Activated CD4-positive, alpha-beta T cell treated with anti-CD3 and anti-CD28 coated beads for 4 hours (primary cell): ENCODE results near the gene IRS2.
"Not testable (repeated sequence)": the region's sequence is repeated elsewhere in the genome, so short reads cannot be mapped to it uniquely, and the experiment has no call there.

Experiments
- DNase-seq, 2 donors: peaks; one replicate each; pipeline ENCODE4 v3.0.0-alpha.2; 2020

The IRS2 gene

DNA sequence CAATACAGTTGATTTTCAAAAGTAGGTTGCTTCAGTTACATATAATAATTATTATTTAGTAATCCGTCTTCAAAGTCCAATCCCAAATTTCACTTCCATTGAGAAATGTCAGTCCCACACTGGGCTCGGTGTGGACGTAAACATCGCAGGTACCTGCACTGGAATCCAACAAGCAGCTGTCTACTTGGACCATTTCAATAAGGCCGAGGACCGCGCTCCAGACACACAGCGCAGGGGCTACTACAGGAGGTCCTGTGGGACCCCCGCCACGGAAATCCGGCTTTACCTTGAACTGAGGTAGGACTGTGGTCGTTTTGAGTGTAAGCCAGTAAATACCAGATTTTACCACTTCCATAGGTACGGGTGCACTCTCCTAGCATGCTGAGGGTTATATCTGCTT, 30.8 kb downstream of the IRS2 start:
- DNase-seq: no peak

DNA sequence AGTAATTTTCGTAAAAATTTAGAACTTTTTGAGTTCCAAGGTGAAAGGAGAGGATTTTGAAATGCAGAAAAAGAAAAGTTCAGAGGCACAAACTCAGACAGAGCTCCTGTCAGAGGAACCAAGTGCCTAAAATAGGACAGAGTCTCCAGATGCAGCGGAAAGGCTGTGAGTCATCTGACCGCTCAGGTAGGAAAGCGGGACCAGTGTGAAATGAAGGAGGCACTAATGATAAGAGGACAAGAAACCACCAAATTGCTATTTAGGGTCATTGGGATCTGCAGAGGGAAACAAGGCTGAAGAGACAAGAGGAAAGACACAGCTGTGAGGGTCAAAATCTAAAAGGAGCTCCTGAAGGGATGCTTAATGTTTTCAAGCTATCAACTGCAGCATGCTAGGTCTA, 34.9 kb downstream of the IRS2 start:
- no peak for DNase-seq

DNA sequence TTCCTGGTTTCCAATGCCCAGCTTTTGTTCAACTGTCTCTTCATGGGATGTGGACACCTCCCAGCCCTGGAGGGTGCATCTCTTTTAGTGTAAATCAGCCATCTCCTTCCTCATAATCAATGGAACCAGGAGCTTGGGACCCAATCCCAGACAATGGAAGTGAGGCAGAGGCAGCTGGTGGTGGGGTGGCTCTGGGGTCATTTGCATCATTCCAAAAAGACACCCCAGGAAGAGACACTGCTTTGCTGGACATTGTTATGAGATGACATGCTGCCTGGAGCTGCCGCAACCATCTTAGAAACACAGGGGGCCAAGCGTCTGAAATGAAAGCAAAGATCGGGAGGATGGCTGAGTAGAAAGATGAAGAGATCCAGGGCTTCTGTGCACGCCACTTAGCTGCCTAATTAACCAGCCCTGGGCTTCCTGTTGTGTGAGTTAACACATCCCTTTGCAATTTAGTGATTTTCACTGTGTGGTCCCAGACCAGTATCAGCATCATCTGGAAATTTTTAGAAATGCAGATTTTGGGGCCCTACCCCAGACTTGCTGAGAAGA, 36.1 kb downstream of the IRS2 start:
- no peak for DNase-seq

DNA sequence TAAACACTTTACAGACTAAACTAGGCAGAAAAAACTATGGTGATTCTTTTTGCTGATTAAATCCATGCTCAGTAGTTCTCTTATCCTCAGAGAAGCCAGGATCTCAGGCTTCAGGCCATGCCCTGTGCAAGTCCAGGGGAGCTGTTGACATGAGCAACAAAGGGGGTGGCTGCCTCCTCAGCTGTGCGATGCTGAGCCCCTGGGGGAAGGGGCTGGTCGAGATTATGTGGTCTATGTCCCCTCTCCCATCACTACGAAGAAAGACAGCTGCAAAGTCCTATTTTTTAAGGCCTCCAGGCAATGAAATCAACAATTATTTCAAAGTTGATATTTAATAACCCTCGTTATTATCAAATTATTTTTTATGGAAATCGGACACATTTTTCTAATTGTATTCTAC, 37.0 kb downstream of the IRS2 start:
- no peak for DNase-seq

DNA sequence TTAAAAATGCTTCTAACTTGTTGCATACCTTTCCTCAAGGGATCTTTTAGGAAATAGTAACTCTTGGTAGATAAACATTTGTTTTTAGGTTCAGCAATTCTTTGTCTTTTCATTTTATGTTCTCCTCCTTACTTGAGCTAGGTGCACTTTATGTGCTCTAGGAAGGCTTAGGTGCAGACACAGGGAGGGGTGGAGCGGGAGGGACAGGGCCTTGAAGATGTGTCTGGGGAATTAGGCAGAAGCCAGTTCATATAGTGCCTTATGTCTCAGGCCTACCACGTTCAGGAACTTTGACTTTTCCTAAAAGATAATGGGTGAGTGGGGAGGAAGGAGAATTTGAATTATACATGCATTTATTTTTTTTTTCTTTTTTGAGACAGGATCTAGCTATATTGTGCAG, 37.7 kb downstream of the IRS2 start:
- no peak for DNase-seq

DNA sequence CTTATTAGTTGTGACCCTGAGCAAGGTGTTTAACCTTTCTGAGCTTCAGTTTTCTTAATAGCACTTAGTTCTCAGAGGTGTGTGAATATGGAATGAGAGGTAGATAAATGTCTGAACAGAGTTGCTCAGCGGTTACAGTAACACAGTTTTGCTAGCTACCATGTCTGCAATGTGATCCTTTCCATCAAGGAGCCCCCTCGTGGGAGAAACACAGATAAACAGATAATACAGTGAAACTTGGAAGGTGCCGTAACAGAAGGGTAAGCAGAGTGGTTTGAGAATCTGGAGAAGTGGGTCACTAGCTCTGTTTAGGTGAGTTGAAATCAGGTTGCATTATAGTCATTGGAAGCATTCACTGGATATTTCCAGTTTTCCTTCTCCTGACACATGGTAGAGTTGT, 38.9 kb downstream of the IRS2 start:
- DNase-seq: no peak

DNA sequence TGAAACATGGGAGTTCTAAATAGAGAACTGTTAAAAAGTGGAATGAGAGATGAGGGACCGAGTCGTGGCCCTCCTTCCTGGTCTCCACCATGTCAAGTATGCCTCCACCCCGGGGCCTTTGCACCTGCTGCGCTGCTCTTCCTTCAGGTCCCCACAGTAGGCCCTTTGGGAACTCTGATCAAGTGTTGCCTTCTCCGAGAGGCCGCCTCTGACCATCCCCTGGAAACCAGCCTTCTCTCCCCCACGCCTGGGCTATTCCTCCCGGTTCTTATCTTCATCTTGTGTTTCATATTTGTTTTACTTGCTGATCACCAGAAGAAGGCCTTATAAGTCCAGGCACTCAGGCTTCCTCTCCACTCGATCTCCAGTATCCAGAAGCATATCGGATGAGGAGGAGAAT, 40.0 kb downstream of the IRS2 start:
- no peak for DNase-seq

DNA sequence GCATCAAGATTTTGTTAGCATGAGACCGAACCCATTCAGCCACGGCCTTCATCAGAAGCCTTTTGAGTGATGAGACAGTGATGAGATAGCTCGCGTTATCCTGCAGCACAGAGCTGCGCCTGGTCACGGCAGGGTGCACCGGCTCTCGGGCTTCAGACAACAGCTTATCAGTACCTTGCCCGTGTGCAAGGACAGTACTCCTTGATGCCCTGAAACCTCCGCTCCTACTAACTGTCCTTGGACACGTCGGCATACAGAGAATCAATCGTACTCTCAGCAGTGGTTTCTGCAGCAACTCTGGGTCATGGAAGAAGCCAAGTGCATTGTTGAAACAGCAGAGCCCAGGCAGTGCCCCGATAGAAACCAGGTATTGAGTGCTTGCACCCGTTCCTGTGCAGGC, 40.7 kb downstream of the IRS2 start:
- DNase-seq: no peak

DNA sequence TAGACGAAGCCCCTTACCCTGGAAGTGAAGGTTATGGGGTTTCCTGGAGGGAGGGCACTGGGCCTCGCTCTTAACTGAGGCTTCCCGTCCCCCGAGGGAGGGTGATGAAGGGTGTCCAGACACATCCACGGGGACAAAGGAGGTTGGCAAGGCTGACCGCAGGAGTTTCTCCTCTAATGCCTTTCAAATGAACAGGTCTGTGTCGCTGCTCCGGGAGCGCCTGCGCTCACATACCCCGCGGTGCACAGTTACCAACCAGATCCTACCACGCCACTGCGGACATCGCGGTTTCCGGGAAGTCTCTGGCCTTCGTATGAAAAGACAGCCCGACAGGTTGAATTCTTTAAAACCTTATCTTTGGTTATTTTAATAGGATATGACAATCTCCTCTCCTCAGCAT, 41.3 kb downstream of the IRS2 start:
- no peak for DNase-seq

DNA sequence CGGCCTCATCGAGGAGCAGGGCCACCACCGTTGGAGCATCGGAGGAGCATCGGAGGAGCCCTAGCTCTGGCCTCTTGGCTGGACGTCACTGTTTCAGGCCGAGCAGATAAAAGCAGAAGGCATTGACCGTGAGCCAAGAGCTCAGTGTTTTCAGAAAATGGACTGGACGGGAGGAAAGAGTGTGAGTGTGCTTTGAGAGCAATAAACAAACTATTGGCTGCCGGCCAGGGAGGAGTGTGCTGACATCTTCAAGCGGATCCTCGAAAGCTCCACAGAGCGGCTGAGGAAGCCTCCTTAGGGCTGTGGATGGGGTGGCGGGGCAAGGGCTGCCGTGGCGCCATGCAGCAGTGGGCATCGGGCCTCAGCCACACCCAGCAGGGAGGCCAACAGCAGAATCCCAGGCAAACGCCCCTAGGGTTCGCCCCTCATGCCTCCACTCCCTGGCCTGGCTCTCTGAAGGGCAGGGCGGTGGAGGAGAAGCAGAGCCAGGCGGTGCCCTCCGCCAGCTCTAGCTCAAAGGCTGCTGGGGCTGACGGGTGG, 41.8 kb downstream of the IRS2 start:
- no peak for DNase-seq

DNA sequence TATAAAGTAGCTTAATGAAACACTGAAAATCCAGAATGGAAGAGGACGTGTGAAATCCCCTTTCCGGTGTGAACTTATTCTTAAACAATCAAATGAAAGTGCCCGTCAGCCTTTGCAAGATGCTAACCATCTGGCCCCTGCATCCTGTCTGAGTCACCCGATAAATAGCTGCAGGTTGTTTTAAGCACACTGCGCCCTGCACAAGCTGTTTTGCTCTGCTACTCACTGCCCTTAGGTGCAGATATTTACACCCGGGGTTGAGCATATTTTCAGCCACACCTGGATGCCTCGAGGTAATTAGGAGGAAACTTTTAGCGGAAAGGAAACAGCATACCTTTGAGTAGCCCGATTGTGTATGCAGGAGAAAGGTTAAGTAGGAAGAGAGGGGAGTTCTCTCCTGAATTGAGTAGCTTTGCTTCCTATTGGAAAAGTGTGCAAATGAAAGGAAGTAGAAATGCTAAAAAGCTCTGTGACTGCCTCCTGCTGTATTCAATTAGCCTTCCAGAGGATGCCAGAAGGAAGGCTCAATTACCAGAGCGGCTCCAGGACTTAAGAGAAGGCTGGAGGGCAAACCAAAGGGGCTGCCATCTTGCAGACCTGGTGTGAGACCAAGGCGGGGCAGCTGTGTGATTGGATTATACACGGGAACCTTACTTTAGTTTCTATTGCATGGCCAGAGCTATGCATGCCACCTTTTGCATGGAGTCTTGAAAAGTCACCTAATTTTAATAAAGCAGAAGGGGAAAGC, 42.5 kb downstream of the IRS2 start:
- no peak for DNase-seq

DNA sequence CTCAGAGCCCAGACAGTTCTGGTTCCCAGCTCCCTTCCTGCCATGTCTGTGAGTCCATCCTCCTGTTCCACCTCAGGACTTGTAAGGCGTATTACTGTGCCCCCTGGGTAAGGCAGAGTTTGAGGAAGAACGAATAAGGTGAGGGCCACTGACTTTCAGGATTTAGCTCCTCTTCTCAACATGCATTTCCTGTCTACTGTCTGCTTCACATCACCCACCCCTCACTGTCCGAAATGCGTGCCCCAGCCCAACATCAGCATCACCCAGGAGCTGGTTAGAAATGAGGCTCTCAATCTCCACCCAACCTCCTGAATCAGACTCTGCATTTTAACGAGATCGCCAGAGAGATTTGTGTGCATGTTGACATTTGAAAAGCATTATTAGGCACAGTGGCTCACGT, 44.4 kb downstream of the IRS2 start:
- no peak for DNase-seq

DNA sequence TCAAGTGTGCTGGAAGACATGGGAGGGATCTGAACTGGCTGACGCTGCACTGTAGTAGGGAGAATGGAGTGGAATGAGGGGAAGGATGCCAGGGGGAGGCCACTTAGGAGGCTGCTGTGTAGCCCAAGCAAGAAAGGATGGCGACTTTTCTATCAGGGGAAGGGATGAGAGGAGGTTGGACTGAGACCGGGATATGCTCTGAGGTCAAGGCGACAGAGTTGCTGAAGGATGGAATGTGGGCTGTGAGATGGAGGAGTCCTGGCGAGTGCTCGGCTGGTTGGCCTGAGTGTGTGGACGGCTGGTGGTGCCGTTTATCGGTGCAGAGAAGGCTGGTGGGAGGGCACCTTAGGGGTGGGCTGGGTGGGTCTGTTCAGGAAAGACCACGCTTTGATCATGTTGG, 45.7 kb downstream of the IRS2 start:
- DNase-seq: no peak

DNA sequence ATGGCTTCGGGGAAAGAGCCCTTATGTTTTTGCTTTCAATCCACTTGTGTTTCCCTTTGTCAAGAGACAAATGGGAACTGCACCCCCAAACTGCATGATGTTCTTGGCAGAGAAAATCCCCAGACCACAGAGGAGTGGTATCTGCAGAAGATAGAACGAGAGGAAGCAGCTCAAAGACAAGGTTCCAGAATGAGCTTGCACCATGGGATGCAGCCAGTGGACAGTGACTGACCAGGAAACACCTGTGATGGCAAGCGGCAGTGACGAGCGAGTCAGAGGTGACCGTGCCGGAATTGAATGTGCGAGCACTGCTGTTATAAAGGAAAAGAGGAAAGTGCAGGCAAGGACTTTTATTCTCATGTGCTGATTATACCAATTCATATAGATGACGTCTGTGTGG, 46.3 kb downstream of the IRS2 start:
- no peak for DNase-seq

DNA sequence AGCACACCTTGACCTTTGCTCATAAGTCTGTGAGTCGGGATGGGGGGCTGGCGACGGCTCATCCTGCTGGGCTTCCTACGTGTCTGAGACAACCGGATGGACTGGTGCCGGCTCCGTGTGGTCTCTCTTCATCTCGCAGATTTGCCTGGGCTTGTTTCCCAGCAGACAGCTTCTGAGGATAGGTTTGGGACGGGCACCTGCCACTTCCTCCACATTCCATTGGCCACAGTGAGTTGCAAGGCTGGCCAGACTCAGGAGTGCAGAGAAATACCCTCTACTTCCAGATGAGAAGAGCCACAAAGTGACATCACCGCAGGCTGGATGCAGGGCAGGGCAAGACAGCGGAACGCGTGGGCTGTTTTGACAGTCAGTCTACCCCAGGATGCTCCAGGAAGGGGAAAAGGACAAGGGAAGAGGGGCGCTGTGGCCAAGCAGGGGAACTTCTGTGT, 48.1 kb downstream of the IRS2 start:
- DNase-seq: no peak

DNA sequence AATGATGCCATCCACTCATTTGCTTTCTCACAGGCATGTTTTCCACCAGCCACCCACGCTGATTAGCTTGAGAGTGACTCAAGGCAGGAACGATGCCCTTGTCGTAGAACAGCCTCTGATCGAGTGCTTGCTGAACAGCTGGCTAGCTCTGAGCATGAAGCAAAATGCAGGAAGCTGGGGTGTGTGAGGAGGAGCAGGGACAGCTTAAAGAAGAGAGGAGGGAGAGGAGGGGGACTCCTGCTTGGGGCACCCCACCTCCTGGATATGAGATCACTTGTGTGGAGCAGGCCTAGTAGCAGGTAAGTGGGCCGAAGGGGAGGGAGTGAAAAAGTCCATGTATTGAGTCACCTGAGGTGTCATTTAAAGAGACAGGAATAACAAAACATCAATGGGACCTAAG, 48.8 kb downstream of the IRS2 start:
- DNase-seq: peak in 1 of 2 donors; percentile 14

DNA sequence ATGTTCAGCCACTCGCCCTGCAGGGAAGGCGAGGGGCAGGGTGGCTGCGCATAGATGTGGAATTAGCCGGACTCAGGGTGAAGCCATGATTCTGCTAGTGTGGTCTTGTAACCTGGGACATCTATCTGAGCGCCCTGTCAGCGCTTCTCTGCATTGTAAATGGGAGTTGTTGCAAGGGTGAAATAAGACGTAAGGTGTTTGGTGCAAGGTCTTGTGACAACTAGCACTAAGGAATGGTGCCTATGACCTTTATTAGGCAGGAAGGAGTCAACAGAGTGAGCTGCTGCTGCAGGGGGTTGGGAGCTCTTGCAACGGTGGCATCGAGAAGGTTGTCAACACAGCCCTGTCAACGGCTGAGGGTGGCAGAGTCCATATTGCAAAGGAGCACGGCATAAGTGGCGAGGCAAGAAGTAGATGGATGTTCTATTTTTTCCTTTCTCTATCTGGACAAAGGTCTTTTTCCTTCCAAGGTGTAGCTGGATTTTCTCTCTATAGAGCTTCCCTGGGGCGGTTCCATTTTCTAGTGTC, 49.3 kb downstream of the IRS2 start:
- DNase-seq: no peak

DNA sequence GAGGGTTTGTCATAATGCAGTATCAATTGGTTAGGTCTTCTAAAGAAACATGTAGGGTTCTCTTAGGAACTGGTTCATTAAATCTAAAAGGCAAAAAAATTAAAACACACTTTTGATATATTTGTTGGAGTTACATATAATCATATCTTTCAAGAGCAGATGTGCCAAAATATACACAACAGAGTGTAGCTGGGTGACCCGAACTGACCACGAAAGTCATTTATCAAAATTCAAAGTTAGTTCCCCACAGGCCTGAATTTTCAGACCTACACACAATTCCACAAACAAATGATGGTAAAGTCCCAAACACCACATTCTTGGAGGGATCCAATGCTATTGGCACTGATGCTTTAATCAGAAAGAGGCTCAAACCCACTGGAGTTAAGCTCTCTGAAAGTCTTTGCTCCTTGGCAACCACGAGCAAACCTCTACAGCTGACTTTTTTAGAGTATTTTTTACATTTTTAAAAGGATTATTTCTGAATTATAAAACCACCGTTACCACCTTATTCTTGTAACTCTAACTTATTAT, 50.9 kb downstream of the IRS2 start:
- DNase-seq: no peak

DNA sequence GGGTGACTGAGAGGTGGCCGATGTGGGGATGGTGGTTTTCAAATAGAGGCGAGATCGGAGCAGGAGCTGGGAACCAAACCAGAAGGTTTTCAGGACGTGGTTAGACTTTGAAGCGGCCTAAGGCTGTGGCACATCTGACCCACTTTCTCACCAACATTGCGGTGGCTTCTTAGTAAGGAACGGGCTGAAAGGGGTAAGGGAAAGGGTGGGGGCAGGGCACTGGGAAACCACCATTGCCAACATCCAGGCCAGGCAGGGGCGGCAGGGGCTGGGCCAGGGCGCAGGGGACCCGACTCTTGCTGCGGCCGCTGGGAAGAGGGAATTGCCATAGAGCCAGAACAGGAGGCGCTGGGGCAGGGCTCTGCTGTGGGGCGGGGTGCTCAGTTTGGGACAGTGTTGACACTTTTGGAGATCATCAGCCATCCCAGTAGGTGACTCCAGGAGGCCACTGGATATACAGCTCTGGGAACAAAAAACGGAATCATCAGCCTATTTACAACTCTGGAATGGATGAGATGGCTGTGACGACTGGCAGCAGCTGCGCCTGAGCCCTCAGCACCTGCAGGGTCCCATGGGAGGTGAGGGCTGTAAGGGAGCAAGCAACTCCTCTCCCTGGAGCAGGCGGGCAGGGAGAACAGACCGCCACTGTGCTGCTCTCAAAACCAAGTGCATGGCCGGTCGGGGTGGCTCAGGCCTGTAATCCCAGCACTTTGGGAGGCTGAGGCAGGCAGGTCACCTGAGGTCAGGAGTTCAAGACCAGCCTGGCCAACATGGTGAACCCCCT, 52.2 kb downstream of the IRS2 start:
- no peak for DNase-seq

DNA sequence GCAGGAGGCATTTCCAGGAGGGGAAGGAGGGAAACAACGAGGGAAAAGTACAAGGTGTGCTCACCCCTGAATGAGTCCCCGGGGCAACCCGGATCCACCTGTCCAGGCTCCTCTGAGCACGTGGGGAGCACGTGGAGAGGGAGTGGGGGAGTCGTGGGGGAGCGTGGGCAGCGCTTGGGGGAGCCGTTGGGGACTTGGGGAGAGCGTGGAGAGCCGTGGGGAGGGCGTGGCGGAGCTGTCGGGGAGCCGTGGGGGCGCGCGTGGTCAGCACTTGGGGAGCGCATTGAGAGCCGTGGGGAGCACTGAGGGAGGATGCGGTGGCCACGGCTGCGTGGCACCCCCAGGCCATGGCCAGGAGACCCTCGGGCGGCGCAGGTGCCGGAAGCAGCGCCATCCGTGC, 52.8 kb downstream of the IRS2 start:
- no peak for DNase-seq

DNA sequence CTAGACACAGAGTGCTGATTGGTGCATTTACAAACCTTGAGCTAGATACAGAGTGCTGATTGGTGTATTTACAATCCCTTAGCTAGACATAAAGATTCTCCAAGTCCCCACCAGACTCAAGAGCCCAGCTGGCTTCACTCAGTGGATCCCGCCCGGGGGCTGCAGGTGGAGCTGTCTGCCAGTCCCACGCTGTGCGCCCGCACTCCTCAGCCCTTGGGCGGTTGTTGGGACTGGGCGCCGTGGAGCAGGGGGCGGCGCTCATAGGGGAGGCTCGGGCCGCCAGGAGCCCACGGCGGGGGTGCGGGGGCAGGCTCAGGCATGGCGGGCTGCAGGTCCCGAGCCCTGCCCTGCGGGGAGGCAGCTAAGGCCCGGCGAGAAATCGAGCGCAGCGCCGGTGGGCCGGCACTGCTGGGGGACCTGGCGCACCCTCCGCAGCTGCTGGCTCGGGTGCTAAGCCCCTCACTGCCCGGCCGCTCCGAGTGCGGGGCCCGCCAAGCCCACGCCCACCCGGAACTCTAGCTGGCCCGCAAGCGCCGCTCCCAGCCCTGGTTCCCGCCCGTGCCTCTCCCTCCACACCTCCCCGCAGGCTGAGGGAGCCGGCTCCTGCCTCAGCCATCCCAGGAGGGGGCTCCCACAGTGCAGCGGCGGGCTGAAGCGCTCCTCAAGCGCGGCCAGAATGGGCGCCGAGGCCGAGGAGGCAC, 53.8 kb downstream of the IRS2 start:
- DNase-seq: not testable (repeated sequence)

DNA sequence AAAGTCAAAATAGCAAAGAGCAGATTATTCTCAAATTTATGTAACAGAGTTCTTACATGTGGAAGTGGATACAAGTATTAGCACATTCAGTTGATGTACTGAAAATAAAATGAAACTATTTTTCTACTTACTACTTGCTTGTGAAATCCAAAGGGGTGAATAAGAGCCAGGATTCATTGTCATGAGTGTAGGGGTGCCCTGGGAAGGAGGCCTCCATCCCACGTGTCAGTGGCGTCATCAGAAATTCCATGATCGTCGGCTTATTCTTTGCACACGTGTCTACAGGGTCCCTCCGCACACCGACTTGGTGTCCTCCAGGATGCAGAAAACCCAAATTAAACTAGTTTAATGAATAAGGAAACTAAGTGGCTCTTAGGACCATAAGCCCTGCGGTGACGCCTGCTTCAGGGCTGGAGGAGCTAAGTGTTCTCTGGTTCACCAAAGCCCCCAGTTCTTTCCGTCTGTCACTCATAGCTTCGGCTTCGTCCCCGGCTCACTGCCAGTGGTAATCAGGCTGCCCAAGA, 55.5 kb downstream of the IRS2 start:
- DNase-seq: no peak
